Measurements from ENCODE around the gene CNOT1.
"Not testable (repeated sequence)": the region's sequence is repeated elsewhere in the genome, so short reads cannot be mapped to it uniquely, and the experiment has no call there.

Gene CNOT1

GRCh38 chr16:58638148-58639036 lies 8.8 kb upstream of the CNOT1 start:
- no peak for DNase-seq (ENCODE audit: low read depth)

GRCh38 chr16:58637021-58637420 lies 7.4 kb upstream of the CNOT1 start:
- not testable (repeated sequence) for DNase-seq (ENCODE audit: low read depth)

GRCh38 chr16:58636466-58636865 lies 6.8 kb upstream of the CNOT1 start:
- no peak for DNase-seq (ENCODE audit: low read depth)

- no peak for DNase-seq (ENCODE audit: low read depth)
Measured at GRCh38 chr16:58635502-58635901, 5.9 kb upstream of the CNOT1 start.

- no peak for DNase-seq (ENCODE audit: low read depth)
Measured at GRCh38 chr16:58634265-58634802, 4.7 kb upstream of the CNOT1 start.

- peak; percentile 40 for DNase-seq (ENCODE audit: low read depth)
Measured at GRCh38 chr16:58628845-58629732, 537 bp downstream of the CNOT1 start.

- DNase-seq (ENCODE audit: low read depth) = no peak
Measured at GRCh38 chr16:58624209-58624608, 5.4 kb downstream of the CNOT1 start.

- no peak for DNase-seq (ENCODE audit: low read depth)
Measured at GRCh38 chr16:58620396-58620795, 9.2 kb downstream of the CNOT1 start.

GRCh38 chr16:58615280-58615679 lies 14.3 kb downstream of the CNOT1 start:
- no peak for DNase-seq (ENCODE audit: low read depth)

GRCh38 chr16:58614860-58615259 lies 14.8 kb downstream of the CNOT1 start:
- no peak for DNase-seq (ENCODE audit: low read depth)

- DNase-seq (ENCODE audit: low read depth) = no peak
Measured at GRCh38 chr16:58614212-58614611, 15.4 kb downstream of the CNOT1 start.

- DNase-seq (ENCODE audit: low read depth) = not testable (repeated sequence)
Measured at GRCh38 chr16:58612965-58613364, 16.7 kb downstream of the CNOT1 start.

GRCh38 chr16:58608601-58609136 lies 21.0 kb downstream of the CNOT1 start:
- no peak for DNase-seq (ENCODE audit: low read depth)

GRCh38 chr16:58605562-58605961 lies 24.1 kb downstream of the CNOT1 start:
- no peak for DNase-seq (ENCODE audit: low read depth)

GRCh38 chr16:58591083-58591482 lies 38.5 kb downstream of the CNOT1 start:
- no peak for DNase-seq (ENCODE audit: low read depth)

GRCh38 chr16:58589326-58589905 lies 40.2 kb downstream of the CNOT1 start:
- no peak for DNase-seq (ENCODE audit: low read depth)

GRCh38 chr16:58588406-58588805 lies 41.2 kb downstream of the CNOT1 start:
- no peak for DNase-seq (ENCODE audit: low read depth)

- DNase-seq (ENCODE audit: low read depth) = no peak
Measured at GRCh38 chr16:58586340-58587030, 43.1 kb downstream of the CNOT1 start.

GRCh38 chr16:58584831-58585505 lies 44.7 kb downstream of the CNOT1 start:
- no peak for DNase-seq (ENCODE audit: low read depth)

GRCh38 chr16:58582971-58583765 lies 46.5 kb downstream of the CNOT1 start:
- no peak for DNase-seq (ENCODE audit: low read depth)
